ENCODE results near the gene ZNF275. TPM values are rescaled to one million over a fixed set of nuclear protein-coding genes. Genes with fewer than 3 reads are reported as not detected.

ZNF275 gene
- total and polyA plus RNA-seq, 4 donors, result 6.2 to 13.9 (median 8.6) TPM

- H3K4me1 ChIP-seq (ENCODE audit: control insufficient read depth in 4 of 4, insufficient read depth in 4 of 4, low read length in 3 of 4), result peaks cover 0 to 2% (median under 1%) of the 10 kb centered on the region in 4 donors
- no peaks in the 10 kb centered on the region for H3K36me3 ChIP-seq (ENCODE audit: control insufficient read depth in 4 of 4, insufficient read depth in 3 of 4, low read depth in 1 of 4, low read length in 3 of 4)
- H3K4me3 ChIP-seq (ENCODE audit: low read depth in 1 of 3, low read length in 3 of 3), result no peak overlapping the region
- H3K27me3 ChIP-seq (ENCODE audit: control insufficient read depth in 4 of 4, insufficient read depth in 4 of 4, low read length in 3 of 4), result no peaks in the 10 kb centered on the region
- DNase-seq (ENCODE audit: low spot score), result no peak
- H3K27ac ChIP-seq (ENCODE audit: low read depth in 1 of 2, low read length in 2 of 2), result no peak overlapping the region
- 84% methylated on average over 12 of the region's 12 CpGs for WGBS
- TF ChIP-seq, protein P1, sequence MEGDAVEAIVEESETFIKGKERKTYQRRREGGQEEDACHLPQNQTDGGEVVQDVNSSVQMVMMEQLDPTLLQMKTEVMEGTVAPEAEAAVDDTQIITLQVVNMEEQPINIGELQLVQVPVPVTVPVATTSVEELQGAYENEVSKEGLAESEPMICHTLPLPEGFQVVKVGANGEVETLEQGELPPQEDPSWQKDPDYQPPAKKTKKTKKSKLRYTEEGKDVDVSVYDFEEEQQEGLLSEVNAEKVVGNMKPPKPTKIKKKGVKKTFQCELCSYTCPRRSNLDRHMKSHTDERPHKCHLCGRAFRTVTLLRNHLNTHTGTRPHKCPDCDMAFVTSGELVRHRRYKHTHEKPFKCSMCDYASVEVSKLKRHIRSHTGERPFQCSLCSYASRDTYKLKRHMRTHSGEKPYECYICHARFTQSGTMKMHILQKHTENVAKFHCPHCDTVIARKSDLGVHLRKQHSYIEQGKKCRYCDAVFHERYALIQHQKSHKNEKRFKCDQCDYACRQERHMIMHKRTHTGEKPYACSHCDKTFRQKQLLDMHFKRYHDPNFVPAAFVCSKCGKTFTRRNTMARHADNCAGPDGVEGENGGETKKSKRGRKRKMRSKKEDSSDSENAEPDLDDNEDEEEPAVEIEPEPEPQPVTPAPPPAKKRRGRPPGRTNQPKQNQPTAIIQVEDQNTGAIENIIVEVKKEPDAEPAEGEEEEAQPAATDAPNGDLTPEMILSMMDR (IDR thresholded peaks at IDR 0.05; ENCODE audit: low read depth, low read length, missing input control), result no peak
- no peak for TF ChIP-seq TAF1 (conservative IDR thresholded peaks at IDR 0.05)
- TF ChIP-seq YY1 (IDR thresholded peaks at IDR 0.05), result no peak
- TF ChIP-seq RAD21 (IDR thresholded peaks at IDR 0.05), result no peak
- no peak for TF ChIP-seq HNF4G (IDR thresholded peaks at IDR 0.05)
- TF ChIP-seq, protein P2, sequence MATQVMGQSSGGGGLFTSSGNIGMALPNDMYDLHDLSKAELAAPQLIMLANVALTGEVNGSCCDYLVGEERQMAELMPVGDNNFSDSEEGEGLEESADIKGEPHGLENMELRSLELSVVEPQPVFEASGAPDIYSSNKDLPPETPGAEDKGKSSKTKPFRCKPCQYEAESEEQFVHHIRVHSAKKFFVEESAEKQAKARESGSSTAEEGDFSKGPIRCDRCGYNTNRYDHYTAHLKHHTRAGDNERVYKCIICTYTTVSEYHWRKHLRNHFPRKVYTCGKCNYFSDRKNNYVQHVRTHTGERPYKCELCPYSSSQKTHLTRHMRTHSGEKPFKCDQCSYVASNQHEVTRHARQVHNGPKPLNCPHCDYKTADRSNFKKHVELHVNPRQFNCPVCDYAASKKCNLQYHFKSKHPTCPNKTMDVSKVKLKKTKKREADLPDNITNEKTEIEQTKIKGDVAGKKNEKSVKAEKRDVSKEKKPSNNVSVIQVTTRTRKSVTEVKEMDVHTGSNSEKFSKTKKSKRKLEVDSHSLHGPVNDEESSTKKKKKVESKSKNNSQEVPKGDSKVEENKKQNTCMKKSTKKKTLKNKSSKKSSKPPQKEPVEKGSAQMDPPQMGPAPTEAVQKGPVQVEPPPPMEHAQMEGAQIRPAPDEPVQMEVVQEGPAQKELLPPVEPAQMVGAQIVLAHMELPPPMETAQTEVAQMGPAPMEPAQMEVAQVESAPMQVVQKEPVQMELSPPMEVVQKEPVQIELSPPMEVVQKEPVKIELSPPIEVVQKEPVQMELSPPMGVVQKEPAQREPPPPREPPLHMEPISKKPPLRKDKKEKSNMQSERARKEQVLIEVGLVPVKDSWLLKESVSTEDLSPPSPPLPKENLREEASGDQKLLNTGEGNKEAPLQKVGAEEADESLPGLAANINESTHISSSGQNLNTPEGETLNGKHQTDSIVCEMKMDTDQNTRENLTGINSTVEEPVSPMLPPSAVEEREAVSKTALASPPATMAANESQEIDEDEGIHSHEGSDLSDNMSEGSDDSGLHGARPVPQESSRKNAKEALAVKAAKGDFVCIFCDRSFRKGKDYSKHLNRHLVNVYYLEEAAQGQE (IDR thresholded peaks at IDR 0.05), result no peak
- TF ChIP-seq FOXA1 (IDR thresholded peaks at IDR 0.05), result no peak
- no peak for TF ChIP-seq RXRA (IDR thresholded peaks at IDR 0.05)
- TF ChIP-seq NR2F2 (IDR thresholded peaks at IDR 0.05), result no peak
- TF ChIP-seq GABPA (IDR thresholded peaks at IDR 0.05 in 1 of 2, conservative IDR thresholded peaks at IDR 0.05 in 1 of 2), result no peak
- no peak for TF ChIP-seq MAX (IDR thresholded peaks at IDR 0.05)
- no peak for TF ChIP-seq HNF4A (conservative IDR thresholded peaks at IDR 0.05)
- TF ChIP-seq ATF3 (IDR thresholded peaks at IDR 0.05), result no peak
- TF ChIP-seq, protein P3, sequence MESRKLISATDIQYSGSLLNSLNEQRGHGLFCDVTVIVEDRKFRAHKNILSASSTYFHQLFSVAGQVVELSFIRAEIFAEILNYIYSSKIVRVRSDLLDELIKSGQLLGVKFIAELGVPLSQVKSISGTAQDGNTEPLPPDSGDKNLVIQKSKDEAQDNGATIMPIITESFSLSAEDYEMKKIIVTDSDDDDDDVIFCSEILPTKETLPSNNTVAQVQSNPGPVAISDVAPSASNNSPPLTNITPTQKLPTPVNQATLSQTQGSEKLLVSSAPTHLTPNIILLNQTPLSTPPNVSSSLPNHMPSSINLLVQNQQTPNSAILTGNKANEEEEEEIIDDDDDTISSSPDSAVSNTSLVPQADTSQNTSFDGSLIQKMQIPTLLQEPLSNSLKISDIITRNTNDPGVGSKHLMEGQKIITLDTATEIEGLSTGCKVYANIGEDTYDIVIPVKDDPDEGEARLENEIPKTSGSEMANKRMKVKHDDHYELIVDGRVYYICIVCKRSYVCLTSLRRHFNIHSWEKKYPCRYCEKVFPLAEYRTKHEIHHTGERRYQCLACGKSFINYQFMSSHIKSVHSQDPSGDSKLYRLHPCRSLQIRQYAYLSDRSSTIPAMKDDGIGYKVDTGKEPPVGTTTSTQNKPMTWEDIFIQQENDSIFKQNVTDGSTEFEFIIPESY (IDR thresholded peaks at IDR 0.05), result no peak
- no peaks in the 10 kb centered on the region for H3K9me3 ChIP-seq (ENCODE audit: control insufficient read depth in 4 of 4, low read length in 3 of 4)
- H3K9ac ChIP-seq (ENCODE audit: low read depth in 1 of 2, low read length in 2 of 2), result no peak overlapping the region
Observed at GRCh38 chrX:153307276-153308178, 26.4 kb upstream of the ZNF275 start.

Measured in liver (tissue), 9 donors.